Measurements from ENCODE around the gene CCDC50. TPM values are rescaled to one million over a fixed set of nuclear protein-coding genes. Genes with fewer than 3 reads are reported as not detected.

The CCDC50 gene
- total RNA-seq, 1 donor from 2014 or later, result 134 TPM

DNA sequence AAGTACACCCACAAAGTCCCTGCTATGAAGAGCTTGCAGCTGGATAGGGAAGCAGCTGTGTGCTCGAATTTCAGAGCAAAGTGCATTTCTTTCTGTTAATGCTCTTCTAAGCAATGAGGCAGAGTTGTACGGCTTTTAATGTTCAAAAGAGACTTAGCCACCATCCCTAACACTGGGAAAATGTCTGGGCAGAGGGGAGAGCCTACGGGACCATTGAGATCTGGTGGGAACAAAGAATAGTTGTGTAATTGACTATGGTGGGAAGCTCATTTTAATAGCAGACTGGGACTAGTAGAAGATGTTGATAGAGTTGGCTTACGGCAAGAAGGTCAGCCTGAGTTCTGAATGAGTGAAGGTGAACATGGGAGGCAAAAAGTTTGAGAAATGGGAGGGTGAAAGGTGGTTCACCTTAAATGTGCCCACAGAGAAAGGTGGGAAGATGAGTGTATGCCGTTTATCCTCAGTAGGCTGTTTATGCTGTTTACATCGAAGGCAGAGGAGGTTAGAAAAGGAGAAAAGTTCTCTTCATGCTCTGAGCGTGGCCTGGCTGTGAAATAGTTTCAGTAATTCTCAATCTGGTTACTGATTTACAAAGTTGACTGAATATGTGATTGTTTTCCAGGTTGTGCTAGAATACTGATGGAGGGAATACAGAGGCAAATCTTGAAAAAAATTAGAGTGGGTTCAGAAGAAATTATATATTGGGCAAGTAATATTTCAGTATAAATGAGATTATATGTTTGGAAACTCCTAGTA lies 24.0 kb downstream of the CCDC50 start:
- peak overlapping the region; percentile 32 for H3K4me3 ChIP-seq (ENCODE audit: low read depth, low read length)
- TF ChIP-seq, protein P1, sequence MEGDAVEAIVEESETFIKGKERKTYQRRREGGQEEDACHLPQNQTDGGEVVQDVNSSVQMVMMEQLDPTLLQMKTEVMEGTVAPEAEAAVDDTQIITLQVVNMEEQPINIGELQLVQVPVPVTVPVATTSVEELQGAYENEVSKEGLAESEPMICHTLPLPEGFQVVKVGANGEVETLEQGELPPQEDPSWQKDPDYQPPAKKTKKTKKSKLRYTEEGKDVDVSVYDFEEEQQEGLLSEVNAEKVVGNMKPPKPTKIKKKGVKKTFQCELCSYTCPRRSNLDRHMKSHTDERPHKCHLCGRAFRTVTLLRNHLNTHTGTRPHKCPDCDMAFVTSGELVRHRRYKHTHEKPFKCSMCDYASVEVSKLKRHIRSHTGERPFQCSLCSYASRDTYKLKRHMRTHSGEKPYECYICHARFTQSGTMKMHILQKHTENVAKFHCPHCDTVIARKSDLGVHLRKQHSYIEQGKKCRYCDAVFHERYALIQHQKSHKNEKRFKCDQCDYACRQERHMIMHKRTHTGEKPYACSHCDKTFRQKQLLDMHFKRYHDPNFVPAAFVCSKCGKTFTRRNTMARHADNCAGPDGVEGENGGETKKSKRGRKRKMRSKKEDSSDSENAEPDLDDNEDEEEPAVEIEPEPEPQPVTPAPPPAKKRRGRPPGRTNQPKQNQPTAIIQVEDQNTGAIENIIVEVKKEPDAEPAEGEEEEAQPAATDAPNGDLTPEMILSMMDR (conservative IDR thresholded peaks at IDR 0.05; ENCODE audit: low read depth, low read length), result no peak
- no peak for DNase-seq (ENCODE audit: low read depth)

DNA sequence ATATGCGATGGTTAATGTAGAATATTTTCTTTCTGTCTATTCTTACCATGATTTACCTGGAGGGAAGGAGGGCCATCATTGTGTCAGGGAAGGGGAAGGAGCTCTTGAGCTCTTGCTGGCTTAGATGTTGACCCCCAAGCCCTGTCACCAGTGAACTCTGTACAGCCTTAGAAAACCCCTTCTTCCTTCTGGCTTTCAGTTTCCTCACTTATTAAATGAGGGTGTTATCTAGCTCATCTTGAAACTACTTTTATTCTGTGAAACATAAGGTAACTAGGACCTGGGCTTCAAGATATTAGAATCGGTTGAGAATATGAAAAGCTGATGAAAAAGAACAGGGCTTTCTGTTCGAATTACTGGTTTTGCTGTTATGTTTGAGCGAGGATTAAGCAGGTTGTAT lies 26.2 kb downstream of the CCDC50 start:
- no peak overlapping the region for H3K4me3 ChIP-seq (ENCODE audit: low read depth, low read length)
- TF ChIP-seq, protein P1 (conservative IDR thresholded peaks at IDR 0.05; ENCODE audit: low read depth, low read length), result no peak
- no peak for DNase-seq (ENCODE audit: low read depth)

DNA sequence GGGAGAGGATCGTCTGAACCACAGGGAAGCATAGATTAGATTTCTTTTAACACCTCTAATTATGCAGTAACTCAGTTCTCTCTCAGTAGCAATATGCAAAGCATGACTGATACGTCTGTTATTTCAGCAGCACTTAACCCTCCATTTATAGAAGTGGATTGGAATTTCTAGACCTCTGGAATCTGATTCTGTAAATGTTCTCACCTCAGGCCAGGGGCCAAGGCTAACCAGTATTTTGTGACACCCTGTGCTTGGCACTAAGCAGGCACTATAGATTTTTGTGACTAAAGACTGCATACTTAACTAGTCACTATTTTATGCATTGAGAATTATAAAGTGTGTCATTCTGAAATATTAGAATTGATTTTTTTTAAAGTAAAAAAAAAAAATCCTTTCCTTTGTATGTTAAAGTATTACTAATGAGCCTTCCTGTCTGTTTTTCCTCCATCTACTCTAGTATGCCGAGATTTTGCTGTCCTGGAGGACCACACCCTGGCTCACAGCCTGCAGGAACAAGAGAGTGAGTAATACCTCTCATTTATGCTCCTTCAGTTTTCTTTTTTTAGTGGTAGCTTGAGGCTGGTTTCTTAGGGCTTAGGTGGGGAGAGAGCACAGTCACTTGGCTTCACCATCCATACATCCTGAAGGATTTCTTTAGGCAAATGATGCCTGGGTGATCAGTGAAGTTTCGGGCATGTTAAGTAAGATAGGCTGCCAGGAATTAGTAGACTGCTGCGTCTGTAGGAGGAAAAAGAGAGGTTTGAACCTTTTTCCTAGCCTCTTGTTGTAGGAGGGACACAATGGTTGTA lies 27.6 kb downstream of the CCDC50 start:
- H3K4me3 ChIP-seq (ENCODE audit: low read depth, low read length), result no peak overlapping the region
- DNase-seq (ENCODE audit: low read depth), result peak; percentile 70
- TF ChIP-seq, protein P1 (conservative IDR thresholded peaks at IDR 0.05; ENCODE audit: low read depth, low read length), result no peak

GRCh38 chr3:191357909-191358308 lies 28.7 kb downstream of the CCDC50 start:
- H3K4me3 ChIP-seq (ENCODE audit: low read depth, low read length), result no peak overlapping the region
- TF ChIP-seq, protein P1 (conservative IDR thresholded peaks at IDR 0.05; ENCODE audit: low read depth, low read length), result no peak
- no peak for DNase-seq (ENCODE audit: low read depth)

GRCh38 chr3:191358929-191359328 lies 29.7 kb downstream of the CCDC50 start:
- TF ChIP-seq, protein P1 (conservative IDR thresholded peaks at IDR 0.05; ENCODE audit: low read depth, low read length), result no peak
- DNase-seq (ENCODE audit: low read depth), result no peak
- no peak overlapping the region for H3K4me3 ChIP-seq (ENCODE audit: low read depth, low read length)

- TF ChIP-seq, protein P1 (conservative IDR thresholded peaks at IDR 0.05; ENCODE audit: low read depth, low read length), result no peak
- no peak for DNase-seq (ENCODE audit: low read depth)
- no peak overlapping the region for H3K4me3 ChIP-seq (ENCODE audit: low read depth, low read length)
Observed at GRCh38 chr3:191360620-191361019, 31.4 kb downstream of the CCDC50 start.

Data from epithelial cell of proximal tubule (primary cell).